ENCODE data around the gene SLC40A1.
A peak's percentile ranks its signal among the peaks of the same experiment; 100 is the strongest.

The SLC40A1 gene, protein sequence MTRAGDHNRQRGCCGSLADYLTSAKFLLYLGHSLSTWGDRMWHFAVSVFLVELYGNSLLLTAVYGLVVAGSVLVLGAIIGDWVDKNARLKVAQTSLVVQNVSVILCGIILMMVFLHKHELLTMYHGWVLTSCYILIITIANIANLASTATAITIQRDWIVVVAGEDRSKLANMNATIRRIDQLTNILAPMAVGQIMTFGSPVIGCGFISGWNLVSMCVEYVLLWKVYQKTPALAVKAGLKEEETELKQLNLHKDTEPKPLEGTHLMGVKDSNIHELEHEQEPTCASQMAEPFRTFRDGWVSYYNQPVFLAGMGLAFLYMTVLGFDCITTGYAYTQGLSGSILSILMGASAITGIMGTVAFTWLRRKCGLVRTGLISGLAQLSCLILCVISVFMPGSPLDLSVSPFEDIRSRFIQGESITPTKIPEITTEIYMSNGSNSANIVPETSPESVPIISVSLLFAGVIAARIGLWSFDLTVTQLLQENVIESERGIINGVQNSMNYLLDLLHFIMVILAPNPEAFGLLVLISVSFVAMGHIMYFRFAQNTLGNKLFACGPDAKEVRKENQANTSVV

DNA sequence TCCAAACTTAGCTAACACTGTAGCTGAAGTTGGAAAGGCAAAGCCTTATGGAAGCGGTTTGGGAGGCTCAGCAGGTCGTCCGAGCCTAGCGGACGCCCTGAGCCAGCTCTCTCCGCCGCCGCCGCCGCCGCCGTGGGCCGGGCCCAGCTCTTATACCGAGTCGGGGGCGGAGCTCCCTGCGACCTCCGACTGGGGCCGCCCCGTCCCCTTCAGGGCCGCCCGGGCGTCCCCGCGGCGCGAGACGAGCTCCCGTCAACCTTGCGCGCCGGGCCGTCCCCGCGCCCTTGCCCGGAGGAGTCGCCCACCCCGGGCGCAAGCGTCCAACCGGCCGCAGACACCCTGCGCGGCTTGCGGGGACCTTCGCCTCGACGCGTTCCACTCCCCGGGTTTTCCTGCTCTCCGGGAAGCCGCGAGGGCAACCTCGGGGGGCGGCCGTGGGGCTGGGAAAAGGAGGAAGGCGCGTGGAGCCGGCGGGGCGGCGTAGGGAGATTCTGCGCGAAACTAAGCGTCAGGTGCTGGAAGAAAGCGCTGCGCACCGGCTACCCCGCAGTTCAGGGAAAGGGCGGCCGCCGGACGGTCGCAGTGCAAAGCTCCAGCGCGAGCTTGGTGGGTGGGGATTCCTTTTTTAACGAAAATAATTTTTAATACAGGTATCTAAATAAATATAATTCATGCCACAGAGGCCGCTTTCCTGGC is at the start of gene SLC40A1:
SLC40A1 (minus strand) TSS at position 129 of the 696 bp plus-strand sequence. CDS start 326 bp downstream, outside the sequence.
- peak; percentile 87 for DNase-seq
- in situ Hi-C loops (cut with MboI; ENCODE audit: low pct_unique_long_range_greater_than_20kb, low sequenced_read_pairs): no loop called here

DNA sequence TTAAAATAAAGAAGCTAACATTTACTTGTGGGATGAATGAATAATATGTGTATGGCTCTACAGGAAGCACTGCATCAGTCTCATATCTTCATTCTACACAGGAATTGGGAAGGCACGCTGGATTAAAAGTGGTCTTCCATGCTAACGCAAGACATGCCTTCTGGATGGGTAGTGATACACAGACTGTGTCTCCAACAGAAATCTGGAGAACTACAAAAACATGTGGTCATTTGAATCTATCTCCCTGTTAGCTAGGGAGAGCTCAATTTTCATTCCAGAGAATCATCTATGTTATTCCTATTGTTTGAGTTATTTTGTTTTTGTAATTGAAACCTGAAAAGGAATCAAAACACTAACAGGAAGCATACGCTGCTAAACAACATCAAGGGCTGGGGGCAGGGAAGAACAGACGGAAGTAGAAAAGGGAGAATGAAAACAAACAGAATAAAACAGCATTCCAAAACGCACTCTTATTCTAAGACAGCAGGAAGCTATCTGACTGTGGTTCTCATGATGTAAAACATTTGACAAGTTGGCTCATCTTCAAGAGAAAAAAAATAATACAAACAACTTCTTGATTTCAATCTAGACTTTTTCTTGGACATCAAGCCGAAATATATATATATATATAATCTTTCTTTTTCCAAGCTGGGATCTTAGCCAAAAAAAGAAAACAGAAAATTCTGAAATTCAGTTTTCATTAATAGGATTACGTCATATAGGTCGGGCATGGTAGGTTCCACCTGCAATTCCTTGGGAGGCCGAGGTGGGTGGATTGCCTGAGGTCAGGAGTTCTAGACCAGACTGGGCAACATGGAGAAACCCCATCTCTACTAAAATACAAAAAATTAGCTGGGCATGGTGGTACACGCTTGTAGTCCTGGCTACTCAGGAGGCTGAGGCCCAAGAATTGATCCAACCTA is 49.2 kb upstream of the SLC40A1 start:
- in situ Hi-C loops (cut with MboI; ENCODE audit: low pct_unique_long_range_greater_than_20kb, low sequenced_read_pairs): no loop called here
- no peak for DNase-seq

- in situ Hi-C loops (cut with MboI; ENCODE audit: low pct_unique_long_range_greater_than_20kb, low sequenced_read_pairs): no loop called here
- DNase-seq: no peak
Observed at GRCh38 chr2:189628817-189629530, 48.4 kb upstream of the SLC40A1 start.

DNA sequence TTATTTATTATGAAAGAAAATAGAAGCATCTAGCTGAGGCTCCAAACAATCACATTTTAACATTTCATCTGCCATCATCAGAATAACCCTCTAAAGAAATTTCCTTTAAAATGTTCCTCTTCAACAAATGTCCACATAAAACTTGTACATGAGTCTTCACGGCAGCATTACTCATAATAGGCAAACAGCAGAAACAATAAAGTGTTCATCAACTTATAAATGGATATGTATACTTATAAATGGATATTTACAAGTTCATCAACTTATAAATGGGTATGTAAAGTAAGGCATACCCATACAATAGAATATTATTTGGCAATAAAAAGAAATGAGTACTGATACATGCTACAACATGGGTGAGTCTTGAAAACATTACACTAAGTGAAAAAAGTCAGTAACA is 47.2 kb upstream of the SLC40A1 start:
- in situ Hi-C loops (cut with MboI; ENCODE audit: low pct_unique_long_range_greater_than_20kb, low sequenced_read_pairs): no loop called here

GRCh38 chr2:189625636-189626035 is 45.0 kb upstream of the SLC40A1 start:
- in situ Hi-C loops (cut with MboI; ENCODE audit: low pct_unique_long_range_greater_than_20kb, low sequenced_read_pairs): no loop called here
- DNase-seq: no peak

More for the DNA sequence above, 47.2 kb upstream of the SLC40A1 start:
- no peak for DNase-seq

- DNase-seq: no peak
- in situ Hi-C loops (cut with MboI; ENCODE audit: low pct_unique_long_range_greater_than_20kb, low sequenced_read_pairs): no loop called here
Observed at GRCh38 chr2:189624648-189625355, 44.2 kb upstream of the SLC40A1 start.

DNA sequence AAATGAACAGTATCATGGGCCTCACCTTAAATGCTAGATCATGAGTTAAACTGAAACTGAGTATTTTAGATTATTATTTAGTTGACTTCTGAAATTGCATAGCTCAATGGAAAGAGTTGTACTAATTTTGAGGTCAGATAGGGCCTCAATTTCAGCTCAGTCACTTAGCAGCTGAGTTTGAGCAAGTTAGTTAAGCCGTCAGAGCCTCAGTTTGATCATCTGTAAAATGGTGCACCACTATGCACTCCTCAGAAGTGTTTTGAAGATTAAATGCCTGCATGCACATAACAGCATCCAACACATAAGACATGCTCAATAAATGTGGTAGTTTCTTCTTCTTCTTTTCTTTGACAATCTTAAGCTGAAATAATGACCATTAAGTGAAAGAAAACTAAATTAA is 42.5 kb upstream of the SLC40A1 start:
- in situ Hi-C loops (cut with MboI; ENCODE audit: low pct_unique_long_range_greater_than_20kb, low sequenced_read_pairs): no loop called here
- no peak for DNase-seq

DNA sequence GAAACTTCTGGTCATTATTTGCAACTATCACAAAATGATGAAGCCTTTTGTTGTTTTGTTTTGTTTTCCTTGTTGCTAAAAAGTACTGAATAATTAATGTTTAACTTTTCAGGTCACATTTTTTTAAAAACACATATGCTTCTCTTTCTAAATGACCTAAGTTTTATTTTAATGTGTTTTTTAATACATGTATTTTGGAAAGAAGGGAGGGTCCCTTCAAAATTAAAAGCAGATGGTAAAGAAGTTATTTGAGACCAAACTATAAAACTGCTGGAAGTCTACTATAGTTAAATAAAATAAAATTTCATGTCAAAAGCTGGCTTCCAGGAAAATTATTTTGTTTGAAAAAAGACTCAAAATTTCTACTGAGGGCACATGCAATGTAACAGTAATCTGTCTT is 41.2 kb upstream of the SLC40A1 start:
- in situ Hi-C loops (cut with MboI; ENCODE audit: low pct_unique_long_range_greater_than_20kb, low sequenced_read_pairs): no loop called here
- no peak for DNase-seq

DNA sequence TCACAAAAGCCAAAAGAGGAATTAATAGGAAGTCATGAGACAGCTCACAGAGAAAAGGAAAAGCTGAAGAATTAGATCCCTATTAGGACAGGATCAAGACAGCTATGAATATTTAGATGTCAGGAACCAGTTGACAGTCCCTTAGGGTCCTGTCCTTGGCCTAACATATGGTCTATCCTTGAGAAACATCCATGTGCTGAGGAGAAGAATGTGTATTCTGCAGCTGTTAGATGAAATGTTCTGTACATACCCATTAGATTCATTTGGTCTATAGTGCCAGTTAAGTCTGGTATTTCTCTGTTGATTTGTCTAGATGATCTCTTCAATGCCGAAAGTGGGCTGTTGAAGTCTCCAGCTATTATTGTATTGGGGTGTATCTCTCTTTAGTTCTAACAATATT is 37.6 kb upstream of the SLC40A1 start:
- DNase-seq: no peak
- in situ Hi-C loops (cut with MboI; ENCODE audit: low pct_unique_long_range_greater_than_20kb, low sequenced_read_pairs): no loop called here

DNA sequence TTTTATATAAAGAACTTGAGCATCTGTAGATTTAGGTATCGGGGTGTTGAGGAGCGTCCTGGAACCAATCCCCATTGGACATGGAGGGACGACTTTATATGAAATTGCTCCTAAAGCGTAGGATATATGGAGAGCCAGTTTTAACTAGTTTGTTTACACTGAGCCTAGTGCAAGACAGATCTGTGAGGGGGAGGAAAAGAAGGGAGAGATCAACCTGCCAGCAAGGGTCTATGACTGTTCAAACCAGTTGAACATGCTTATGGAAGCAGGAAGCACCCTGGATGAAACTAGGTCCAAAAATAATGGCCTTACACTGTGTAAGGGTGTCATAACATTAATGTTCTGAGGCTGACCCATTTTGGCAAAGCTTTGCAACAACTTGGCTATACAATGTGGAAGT is 34.0 kb upstream of the SLC40A1 start:
- in situ Hi-C loops (cut with MboI; ENCODE audit: low pct_unique_long_range_greater_than_20kb, low sequenced_read_pairs): no loop called here
- DNase-seq: no peak

GRCh38 chr2:189613650-189614420 is 33.2 kb upstream of the SLC40A1 start:
- DNase-seq: no peak
- in situ Hi-C loops (cut with MboI; ENCODE audit: low pct_unique_long_range_greater_than_20kb, low sequenced_read_pairs): no loop called here

DNA sequence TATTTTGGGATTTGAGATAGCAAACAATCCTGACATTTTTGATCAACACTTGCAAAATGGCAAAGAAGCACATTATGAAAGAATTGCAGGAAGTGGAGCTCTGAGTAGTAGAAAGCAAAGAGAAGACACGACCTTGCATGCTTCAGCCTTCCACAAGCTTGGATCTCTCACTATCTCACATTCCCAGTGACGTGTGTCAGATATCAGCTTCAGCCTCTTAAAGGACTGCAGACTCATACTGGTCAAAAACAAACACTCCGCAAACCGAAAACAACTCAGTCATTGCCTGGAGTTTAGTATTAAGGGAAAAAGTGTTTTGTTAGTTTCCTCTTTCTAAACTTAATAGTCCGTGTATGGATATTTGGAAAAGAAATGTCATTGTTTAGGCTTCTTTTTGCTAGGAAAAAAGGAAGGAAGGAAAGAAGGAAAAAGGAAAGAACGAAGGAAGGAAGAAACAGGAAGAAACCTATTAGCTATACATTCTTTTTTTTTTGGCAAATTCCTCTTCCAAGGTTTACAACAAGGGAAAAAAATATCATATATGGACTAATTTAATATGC is 32.6 kb upstream of the SLC40A1 start:
- DNase-seq: no peak
- in situ Hi-C loops (cut with MboI; ENCODE audit: low pct_unique_long_range_greater_than_20kb, low sequenced_read_pairs): no loop called here

GRCh38 chr2:189610700-189611099 is 30.1 kb upstream of the SLC40A1 start:
- in situ Hi-C loops (cut with MboI; ENCODE audit: low pct_unique_long_range_greater_than_20kb, low sequenced_read_pairs): no loop called here
- DNase-seq: no peak

- in situ Hi-C loops (cut with MboI; ENCODE audit: low pct_unique_long_range_greater_than_20kb, low sequenced_read_pairs): no loop called here
- DNase-seq: no peak
Observed at GRCh38 chr2:189609853-189610252, 29.3 kb upstream of the SLC40A1 start.

GRCh38 chr2:189609423-189609816 is 28.8 kb upstream of the SLC40A1 start:
- DNase-seq: no peak
- in situ Hi-C loops (cut with MboI; ENCODE audit: low pct_unique_long_range_greater_than_20kb, low sequenced_read_pairs): no loop called here

DNA sequence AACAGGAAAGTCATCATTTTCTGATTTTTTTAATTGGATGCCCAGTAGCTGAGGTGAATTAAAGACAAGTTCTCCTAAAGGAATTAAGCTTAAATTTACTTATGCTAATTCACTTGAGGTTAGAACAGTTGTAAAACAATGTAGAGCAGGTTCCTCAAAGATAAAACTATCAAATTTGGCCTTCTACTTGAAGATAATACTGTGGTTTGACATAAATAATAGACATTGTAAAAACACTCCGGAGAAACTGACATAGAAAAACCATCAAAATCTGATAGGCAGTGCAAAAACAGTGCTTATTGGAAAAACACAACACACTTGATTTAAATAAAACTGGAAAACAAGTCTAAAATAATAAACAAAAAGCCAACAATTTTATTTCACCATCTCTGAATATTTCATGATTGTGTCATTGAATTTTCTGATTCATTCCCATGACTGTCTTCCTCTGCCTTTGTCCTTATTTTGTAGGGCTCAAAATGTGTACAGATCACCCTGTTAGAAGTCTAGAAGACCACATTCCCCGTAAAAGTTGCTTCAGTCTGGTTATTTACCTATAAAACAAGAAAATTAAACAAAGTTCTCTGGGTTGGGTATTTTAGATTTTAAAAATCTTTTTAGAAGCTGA is 28.3 kb upstream of the SLC40A1 start:
- in situ Hi-C loops (cut with MboI; ENCODE audit: low pct_unique_long_range_greater_than_20kb, low sequenced_read_pairs): no loop called here
- no peak for DNase-seq

DNA sequence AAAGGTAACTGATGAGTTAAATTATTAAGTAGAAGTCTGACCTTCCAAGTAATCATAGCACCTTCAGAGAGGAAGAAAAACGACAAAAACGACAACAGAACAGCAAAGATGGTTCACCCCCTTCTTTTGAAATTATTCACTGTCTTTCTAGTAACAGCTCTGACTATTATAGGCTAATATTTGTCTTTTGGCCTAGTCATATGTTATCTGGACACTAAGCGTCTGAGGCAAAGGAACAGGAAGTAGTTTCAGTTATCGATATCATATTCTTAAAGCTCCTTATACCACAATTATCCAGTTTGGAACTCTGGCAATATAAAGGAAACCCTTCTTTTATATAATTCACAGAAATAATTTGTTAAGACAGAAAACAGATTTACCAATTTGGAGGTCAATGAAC is 27.6 kb upstream of the SLC40A1 start:
- no peak for DNase-seq
- in situ Hi-C loops (cut with MboI; ENCODE audit: low pct_unique_long_range_greater_than_20kb, low sequenced_read_pairs): no loop called here

Data from KBM-7 (cell line).